HepG2 (cell line): Measurements from ENCODE around the gene NME7. TPM values are rescaled to one million over a fixed set of nuclear protein-coding genes. Genes with fewer than 3 reads are reported as not detected.
A peak's percentile ranks its signal among the peaks of the same experiment; 100 is the strongest.

Source experiments
- ATF1 ChIP-seq: IDR thresholded peaks from 2 replicates; pipeline ENCODE4 v1.6.1; 2016; ENCODE audit warnings: mild to moderate bottlenecking, control low read depth
- CENPBD1 ChIP-seq: sonication (generic); formaldehyde crosslinking; IDR thresholded peaks from 2 replicates; pipeline ENCODE4 v1.8.0; 2022; ENCODE audit warnings: missing genetic modification reagents, low read depth, mild to moderate bottlenecking, borderline replicate concordance
- ETV5 ChIP-seq: IDR thresholded peaks from 2 replicates; pipeline ENCODE4 v1.6.1; 2018; ENCODE audit warnings: missing biosample characterization, missing genetic modification reagents, inconsistent platforms, borderline replicate concordance
- ETV6 ChIP-seq: sonication (generic); formaldehyde crosslinking; conservative IDR thresholded peaks from 2 replicates; pipeline ENCODE4 v1.4.0; 2020; ENCODE audit warnings: missing genetic modification reagents
- GFI1 ChIP-seq: sonication (generic); formaldehyde crosslinking; IDR thresholded peaks from 2 replicates; pipeline ENCODE4 v1.5.0; 2020; ENCODE audit warnings: missing genetic modification reagents, mild to moderate bottlenecking, borderline replicate concordance
- IKZF1 ChIP-seq: fragments of 450-650 bp; IDR thresholded peaks from 2 replicates; pipeline ENCODE4 v1.7.1; 2016
- KAT8 ChIP-seq: IDR thresholded peaks from 2 replicates; pipeline ENCODE4 v1.6.1; 2016; ENCODE audit warnings: missing genetic modification reagents, missing compliant biosample characterization
- KDM5B ChIP-seq: sonication (generic); formaldehyde crosslinking; IDR thresholded peaks from 2 replicates; pipeline ENCODE4 v1.4.0; 2020; ENCODE audit warnings: missing genetic modification reagents, mild to moderate bottlenecking, borderline replicate concordance
- MIXL1 ChIP-seq: IDR thresholded peaks from 2 replicates; pipeline ENCODE4 v1.6.1; 2016
- POGZ ChIP-seq: sonication (generic); formaldehyde crosslinking; IDR thresholded peaks from 2 replicates; pipeline ENCODE4 v1.4.0; 2020; ENCODE audit warnings: mild to moderate bottlenecking, missing genetic modification reagents
- RARA ChIP-seq: IDR thresholded peaks from 2 replicates; pipeline ENCODE4 v1.6.1; 2016; ENCODE audit warnings: missing genetic modification reagents, missing compliant biosample characterization
- REXO4 ChIP-seq: sonication (generic); formaldehyde crosslinking; IDR thresholded peaks from 2 replicates; pipeline ENCODE4 v1.8.0; 2022; ENCODE audit warnings: missing genetic modification reagents, mild to moderate bottlenecking, borderline replicate concordance
- RFXANK ChIP-seq: IDR thresholded peaks from 2 replicates; pipeline ENCODE4 v1.6.1; 2016
- SNRNP70 ChIP-seq: fragments of 200-400 bp; formaldehyde crosslinking; IDR thresholded peaks from 2 replicates; pipeline ENCODE4 v1.6.1; 2017; ENCODE audit warnings: mild to moderate bottlenecking, low read depth, low read length, moderate library complexity
- SPEN ChIP-seq: sonication (generic); formaldehyde crosslinking; IDR thresholded peaks from 2 replicates; pipeline ENCODE4 v1.5.1; 2020; ENCODE audit warnings: low read depth, mild to moderate bottlenecking, missing genetic modification reagents
- STAT5B ChIP-seq: sonication (generic); formaldehyde crosslinking; IDR thresholded peaks from 2 replicates; pipeline ENCODE4 v1.4.0; 2020; ENCODE audit warnings: missing genetic modification reagents
- U2AF1 ChIP-seq: fragments of 200-400 bp; formaldehyde crosslinking; optimal IDR thresholded peaks from 2 replicates; pipeline ENCODE3; 2017; ENCODE audit warnings: mild to moderate bottlenecking, low read depth, low read length
- ZNF367 ChIP-seq: sonication (generic); formaldehyde crosslinking; IDR thresholded peaks from 2 replicates; pipeline ENCODE4 v1.4.0; 2020; ENCODE audit warnings: missing genetic modification reagents, borderline replicate concordance
- ZNF441 ChIP-seq: sonication (generic); formaldehyde crosslinking; IDR thresholded peaks from 2 replicates; pipeline ENCODE4 v1.7.0; 2021; ENCODE audit warnings: missing genetic modification reagents, borderline replicate concordance
- ZNF446 ChIP-seq: sonication (generic); formaldehyde crosslinking; IDR thresholded peaks from 2 replicates; pipeline ENCODE4 v1.5.0; 2020; ENCODE audit warnings: mild to moderate bottlenecking, missing genetic modification reagents
- ZNF569 ChIP-seq: sonication (generic); formaldehyde crosslinking; IDR thresholded peaks from 2 replicates; pipeline ENCODE4 v1.5.0; 2020; ENCODE audit warnings: mild to moderate bottlenecking, missing genetic modification reagents, moderate library complexity, borderline replicate concordance
- ZNF574 ChIP-seq: sonication (generic); formaldehyde crosslinking; IDR thresholded peaks from 2 replicates; pipeline ENCODE4 v1.4.0; 2020; ENCODE audit warnings: missing genetic modification reagents
- ZNF609 ChIP-seq: sonication (generic); formaldehyde crosslinking; IDR thresholded peaks from 2 replicates; pipeline ENCODE4 v1.4.0; 2020; ENCODE audit warnings: mild to moderate bottlenecking, missing genetic modification reagents, borderline replicate concordance
- ZNF644 ChIP-seq: IDR thresholded peaks from 2 replicates; pipeline ENCODE4 v1.6.1; 2016; ENCODE audit warnings: low read depth
- ZNF768 ChIP-seq: sonication (generic); formaldehyde crosslinking; IDR thresholded peaks from 2 replicates; pipeline ENCODE4 v1.4.0; 2020; ENCODE audit warnings: missing genetic modification reagents
- polyA plus RNA-seq, 8 experiments: library from polyadenylated mRNA; depleted of rRNA in 3 of 8; stranded (reverse) in 7 of 8; unstranded in 1 of 8; fragments of >200 nt; fragmentation: Illumina TruSeq in 4 of 8; extraction: Trizol in 4 of 8; gene quantifications; 2 replicates each; pipeline versions ENCODE4 v1.2.1 to v1.2.3, GENCODE V29; 2011 to 2016; ENCODE audit warnings: low read depth in 4 of 8, missing spikeins in 1 of 8, mixed read lengths in 1 of 8; ENCODE audit not compliant: insufficient read depth in 1 of 8
- total RNA-seq, 5 experiments: library from RNA; depleted of rRNA; stranded (reverse); fragments of >200 nt; fragmentation: Illumina TruSeq; extraction: Trizol; gene quantifications; 2 replicates each; pipeline ENCODE4 v1.2.3, GENCODE V29; 2016; ENCODE audit warnings: low read depth in 1 of 5

The NME7 gene
- total and polyA plus RNA-seq, 2 of the 13 experiments (the other 11 are each of a cell fraction or from before 2014, with no cell fraction given): 9.4 to 22.5 TPM

- TF ChIP-seq ZNF367 (CRISPR knock-in tag) (no peak), RFXANK (CRISPR knock-in tag) (peak; percentile 28; the same call in 1 of the 2 replicates), MIXL1 (peak; percentile 25), RARA (CRISPR knock-in tag) (peak; percentile 21; the same call in 1 of the 2 replicates), ZNF574 (no peak), KAT8 (CRISPR knock-in tag) (0 out of 2 replicates have a peak, but pooled peaks have one; percentile 39), ATF1 (CRISPR knock-in tag) (peak; percentile 72; the same call in 1 of the 2 replicates), CENPBD1 (CRISPR knock-in tag) (no peak), ZNF446 (CRISPR knock-in tag) (no peak), GFI1 (CRISPR knock-in tag) (peak; percentile 80; the same call in 1 of the 2 replicates), KDM5B (no peak), ETV6 (CRISPR knock-in tag) (no peak), U2AF1 (no peak), ETV5 (CRISPR knock-in tag) (no peak), REXO4 (no peak), ZNF768 (CRISPR knock-in tag) (no peak), SPEN (no peak; the same call in 1 of the 2 replicates), ZNF609 (CRISPR knock-in tag) (no peak; the same call in 1 of the 2 replicates), POGZ (CRISPR knock-in tag) (no peak), IKZF1 (no peak), ZNF644 (CRISPR knock-in tag) (0 out of 2 replicates have a peak, but pooled peaks have one; percentile 49), STAT5B (CRISPR knock-in tag) (no peak), ZNF441 (CRISPR knock-in tag) (no peak), SNRNP70 (no peak), ZNF569 (no peak)
These were observed 257.9 kb downstream of the NME7 start (continued) for GRCh38 chr1:169109561-169110134.
